Neural progenitor cell (in vitro differentiated cells): ENCODE data around the gene COL4A2.

Experiments
- CTCF ChIP-seq: fragments of 200-600 bp; sonication (generic); IDR thresholded peaks from 2 replicates; pipeline ENCODE4 v1.5.1; 2017; ENCODE audit warnings: antibody characterized with exemption, mild to moderate bottlenecking
- EZH2 ChIP-seq: fragments of 200-600 bp; sonication (generic); IDR thresholded peaks from 2 replicates; pipeline ENCODE4 v1.6.1; 2017; ENCODE audit warnings: antibody characterized with exemption, mild to moderate bottlenecking, moderate library complexity
- EZH2phosphoT487 ChIP-seq: fragments of 200-600 bp; sonication (generic); IDR thresholded peaks from 2 replicates; pipeline ENCODE4 v1.6.1; 2017; ENCODE audit warnings: antibody characterized with exemption

- no peak for TF ChIP-seq CTCF
- TF ChIP-seq EZH2: no peak
- TF ChIP-seq EZH2phosphoT487: no peak
Observed at GRCh38 chr13:110262082-110262436, 45.0 kb upstream of the COL4A2 start.
